KOPT-K1 (cell line): ENCODE results near the gene ANKH.

Experiments
- H3K27ac ChIP-seq: fragments of 200-600 bp; sonication (generic); 2 replicates; pipeline ENCODE4 v1.5.1; 2016; ENCODE audit warnings: antibody characterized with exemption, mild to moderate bottlenecking, low read depth, low read length; ENCODE audit not compliant: poor library complexity, severe bottlenecking
- H3K36me3 ChIP-seq: fragments of 200-600 bp; sonication (generic); 2 replicates; pipeline ENCODE4 v1.5.1; 2017; ENCODE audit warnings: antibody characterized with exemption, mild to moderate bottlenecking, low read length, moderate library complexity; ENCODE audit not compliant: insufficient read depth
- H3K9me3 ChIP-seq: fragments of 200-600 bp; sonication (generic); 2 replicates; pipeline ENCODE4 v1.5.1; 2017; ENCODE audit warnings: antibody characterized with exemption, low read length, mild to moderate bottlenecking; ENCODE audit not compliant: insufficient read depth, poor library complexity, severe bottlenecking

The ANKH gene

DNA sequence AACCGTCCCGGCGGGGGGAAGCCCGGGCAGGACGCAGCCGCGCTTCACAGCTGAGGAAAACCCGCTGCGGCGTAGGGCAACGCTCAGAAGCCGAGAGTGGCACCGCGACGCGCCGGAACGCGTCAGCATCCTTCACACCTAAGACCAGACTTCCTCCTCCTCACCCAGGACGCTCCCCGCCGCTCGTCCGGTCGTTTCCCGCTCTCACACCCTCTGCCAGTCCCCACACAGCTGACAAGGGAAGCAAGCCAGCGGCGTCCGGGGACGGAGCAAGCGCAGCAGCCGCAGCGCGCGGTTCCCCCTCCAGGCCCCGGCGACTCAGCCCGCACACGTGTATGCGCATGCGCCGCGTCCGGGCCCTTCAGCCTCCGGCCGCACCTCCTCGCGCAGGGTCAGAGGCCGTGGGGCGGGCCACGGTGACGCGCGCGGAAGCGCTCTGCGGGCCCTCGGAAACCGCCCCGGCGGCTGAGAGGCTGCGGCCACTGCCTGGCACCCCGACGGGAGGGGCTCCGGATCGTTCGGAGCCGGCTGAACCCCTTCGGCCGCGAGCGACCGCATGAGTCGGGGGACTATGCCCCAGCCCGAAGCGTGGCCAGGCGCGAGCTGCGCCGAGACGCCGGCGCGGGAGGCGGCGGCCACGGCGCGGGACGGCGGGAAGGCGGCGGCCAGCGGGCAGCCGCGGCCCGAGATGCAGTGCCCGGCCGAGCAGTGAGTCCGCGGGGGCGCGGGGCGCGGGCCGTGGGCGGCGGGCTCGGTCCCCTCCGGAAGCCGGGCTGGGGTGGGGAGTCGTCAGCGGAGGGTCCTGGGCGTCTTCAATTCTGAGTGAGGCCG, 207.1 kb downstream of the ANKH start, which contains the start of gene OTULIN:
TSS of gene OTULIN (plus strand) at position 449 of the 831 bp plus-strand sequence. CDS start at position 557, 108 bp downstream.
- Histone ChIP-seq H3K9me3 (no peaks in the 10 kb centered on the region), H3K27ac (peak within 1 kb of the TSS; percentile 74), H3K36me3 (peaks cover 23% of the 10 kb centered on the region)

DNA sequence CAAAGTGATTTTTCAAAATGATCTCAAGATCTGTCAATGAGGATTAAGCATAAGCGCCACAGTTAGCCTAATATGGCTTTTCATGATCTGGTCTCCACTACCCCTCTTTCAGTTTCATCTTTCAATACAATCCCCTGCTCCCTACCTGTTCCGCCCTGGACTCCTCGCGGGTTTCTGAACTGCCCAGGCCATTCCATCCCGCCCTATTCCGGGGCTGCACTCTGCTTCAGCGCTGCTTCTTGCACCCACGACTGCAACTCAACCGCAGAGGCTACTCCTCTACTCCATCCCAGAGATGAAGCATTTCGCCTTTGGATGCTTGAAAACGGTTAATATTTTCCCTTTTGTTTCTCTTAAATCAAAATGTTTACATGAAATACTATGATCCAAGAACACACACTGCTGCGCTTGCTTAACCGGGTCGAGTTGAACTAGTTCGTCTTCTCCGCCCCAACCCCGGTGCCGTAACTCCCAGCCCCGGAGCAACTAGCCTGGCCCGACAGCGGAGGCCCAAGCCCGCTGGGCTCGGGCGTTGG, 207.8 kb downstream of the ANKH start:
- Histone ChIP-seq H3K9me3 (no peaks in the 10 kb centered on the region), H3K27ac (peak overlapping the region; percentile 74), H3K36me3 (peaks cover 23% of the 10 kb centered on the region)

DNA sequence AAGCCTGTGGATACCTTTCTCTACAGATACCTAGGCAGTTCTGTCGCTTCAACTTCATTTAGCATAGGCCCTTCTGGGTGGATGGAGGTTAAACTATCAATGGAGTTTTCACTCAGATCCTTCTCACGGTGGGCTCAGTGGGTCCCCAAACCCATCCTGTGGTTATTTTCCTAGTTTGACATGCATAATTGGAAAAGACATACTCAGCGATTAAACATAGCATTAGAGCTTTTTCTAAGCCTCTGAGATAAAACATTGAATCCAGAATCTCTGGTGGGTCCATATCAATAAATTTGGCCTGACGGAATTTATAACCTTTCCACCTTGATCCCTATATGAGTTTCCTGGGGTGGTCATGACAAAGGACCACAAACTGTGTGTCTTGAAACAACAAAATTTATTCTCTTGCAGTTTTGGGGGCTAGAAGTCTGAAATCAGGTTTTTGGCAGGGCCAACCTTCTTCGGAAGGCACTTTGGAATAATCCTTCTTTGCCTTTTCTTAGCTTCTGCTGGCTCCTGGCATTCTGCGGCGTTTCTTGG, 208.8 kb downstream of the ANKH start:
- no peak overlapping the region for H3K27ac ChIP-seq
- no peaks in the 10 kb centered on the region for H3K9me3 ChIP-seq
- peaks cover 14% of the 10 kb centered on the region for H3K36me3 ChIP-seq

- Histone ChIP-seq H3K36me3 (no peaks in the 10 kb centered on the region), H3K27ac (no peak overlapping the region)
Measured at GRCh38 chr5:14660833-14661232, 210.7 kb downstream of the ANKH start.

DNA sequence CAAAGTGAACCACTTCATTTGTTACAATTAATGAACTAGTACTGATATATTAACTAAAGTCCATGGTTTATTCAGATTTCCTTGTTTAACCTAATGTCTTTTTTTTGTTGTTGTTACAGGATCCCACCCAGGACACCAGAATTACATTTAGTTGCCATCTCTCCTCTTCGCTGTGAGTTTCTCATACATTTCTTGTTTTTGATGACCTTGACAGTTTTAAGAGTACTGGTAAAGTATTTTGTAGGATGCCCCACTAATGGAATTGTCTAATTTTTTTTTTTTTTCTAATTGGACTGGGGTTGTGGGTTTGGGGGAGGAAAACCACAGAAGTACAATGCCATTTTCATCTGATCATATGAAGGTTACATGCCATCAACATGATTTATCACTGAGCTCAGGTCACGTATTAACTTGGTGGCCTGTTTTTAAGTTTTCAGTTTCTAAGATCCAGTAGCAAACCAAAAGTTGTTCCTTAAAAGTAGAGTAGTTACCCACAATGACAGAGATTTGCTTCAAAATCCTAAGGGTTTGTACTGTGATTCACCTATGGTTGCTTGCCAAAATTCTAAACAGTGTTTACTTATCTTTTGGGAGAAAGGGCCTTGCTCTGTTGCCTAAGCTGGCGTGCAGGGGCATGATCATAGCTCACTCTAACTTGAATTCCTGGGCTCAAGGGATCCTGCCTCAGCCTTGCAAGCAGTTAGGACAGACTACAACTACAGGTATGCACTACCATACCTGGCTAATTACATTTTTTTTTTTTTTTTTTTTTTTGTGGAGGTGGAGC, 211.6 kb downstream of the ANKH start:
- no peaks in the 10 kb centered on the region for H3K36me3 ChIP-seq
- no peak overlapping the region for H3K27ac ChIP-seq
- H3K9me3 ChIP-seq, result no peaks in the 10 kb centered on the region

More at GRCh38 chr5:14660833-14661232, 210.7 kb downstream of the ANKH start:
- no peaks in the 10 kb centered on the region for H3K9me3 ChIP-seq

- Histone ChIP-seq H3K9me3 (no peaks in the 10 kb centered on the region), H3K36me3 (no peaks in the 10 kb centered on the region), H3K27ac (no peak overlapping the region)
Measured at GRCh38 chr5:14656898-14657297, 214.7 kb downstream of the ANKH start.

DNA sequence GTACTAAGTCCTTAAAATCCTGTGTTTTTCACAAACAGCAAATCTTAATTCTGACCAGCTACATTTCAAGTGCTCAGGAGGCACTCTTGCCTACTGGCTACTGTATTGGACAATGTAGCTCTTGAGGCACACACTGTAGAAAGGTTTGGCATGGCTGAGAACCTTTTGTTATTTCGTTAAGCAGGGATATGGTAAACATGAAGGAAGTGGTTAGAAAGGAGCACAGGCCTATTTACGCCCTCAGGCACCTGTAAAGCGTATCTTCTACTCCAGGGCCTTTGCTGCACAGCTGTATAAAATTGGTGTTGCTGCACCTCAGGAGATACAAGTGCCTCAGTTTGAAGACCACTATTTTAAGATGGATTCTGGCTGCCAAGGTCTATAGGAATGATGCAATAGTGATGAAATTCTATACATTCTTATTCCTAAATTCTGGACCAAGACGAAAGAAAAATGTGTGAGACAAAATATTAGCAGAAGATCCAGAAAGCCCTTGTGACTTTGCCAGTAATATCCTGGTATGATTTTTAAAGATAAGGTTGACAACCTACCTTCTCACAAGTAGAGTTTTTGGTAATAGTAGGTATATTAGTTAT, 216.3 kb downstream of the ANKH start:
- no peaks in the 10 kb centered on the region for H3K36me3 ChIP-seq
- no peaks in the 10 kb centered on the region for H3K9me3 ChIP-seq
- no peak overlapping the region for H3K27ac ChIP-seq
